ENCODE results near the gene PHOSPHO1.

PHOSPHO1 gene

GRCh38 chr17:49217651-49218413, 12.8 kb downstream of the PHOSPHO1 start:
- DNase-seq = no peak

- DNase-seq = no peak
Measured at GRCh38 chr17:49216953-49217650, 13.5 kb downstream of the PHOSPHO1 start.

- DNase-seq = no peak
Measured at GRCh38 chr17:49216482-49216881, 14.1 kb downstream of the PHOSPHO1 start.

- DNase-seq = no peak
Measured at GRCh38 chr17:49214676-49215360, 15.8 kb downstream of the PHOSPHO1 start.

GRCh38 chr17:49213847-49214246, 16.7 kb downstream of the PHOSPHO1 start:
- no peak for DNase-seq

- DNase-seq = no peak
Measured at GRCh38 chr17:49213399-49213798, 17.2 kb downstream of the PHOSPHO1 start.

GRCh38 chr17:49210158-49211029, 20.2 kb downstream of the PHOSPHO1 start, which contains the start of the genes ABI3 and GNGT2:
ABI3 (plus strand) TSS chr17:49210707; CDS start chr17:49210725, 18 bp downstream.
GNGT2 (minus strand) TSS chr17:49210574; CDS start chr17:49207422, 3,152 bp downstream.
- DNase-seq = peak; percentile 56

- no peak for DNase-seq
Measured at GRCh38 chr17:49209061-49209571, 21.5 kb downstream of the PHOSPHO1 start.

GRCh38 chr17:49204516-49204915, 26.1 kb downstream of the PHOSPHO1 start:
- DNase-seq = no peak

GRCh38 chr17:49203796-49204195, 26.8 kb downstream of the PHOSPHO1 start:
- DNase-seq = no peak

GRCh38 chr17:49201481-49201927, 29.1 kb downstream of the PHOSPHO1 start:
- no peak for DNase-seq

- DNase-seq = no peak
Measured at GRCh38 chr17:49200423-49201083, 30.0 kb downstream of the PHOSPHO1 start.

- no peak for DNase-seq
Measured at GRCh38 chr17:49198211-49198610, 32.4 kb downstream of the PHOSPHO1 start.

GRCh38 chr17:49197346-49197998, 33.1 kb downstream of the PHOSPHO1 start:
- no peak for DNase-seq

- DNase-seq = no peak
Measured at GRCh38 chr17:49196520-49196919, 34.1 kb downstream of the PHOSPHO1 start.

GRCh38 chr17:49195751-49196150, 34.8 kb downstream of the PHOSPHO1 start:
- no peak for DNase-seq

GRCh38 chr17:49194297-49194607, 36.3 kb downstream of the PHOSPHO1 start:
- DNase-seq = no peak

GRCh38 chr17:49193513-49194296, 36.9 kb downstream of the PHOSPHO1 start:
- no peak for DNase-seq

GRCh38 chr17:49191917-49192741, 38.5 kb downstream of the PHOSPHO1 start:
- DNase-seq = peak; percentile 98

All from activated CD4-positive, CD25-positive, alpha-beta regulatory T cell treated with anti-CD3 and anti-CD28 coated beads, Interleukin-2, amount 50 U/mL, for 72 hours (primary cell).